ENCODE data around the gene ZNF483.
"Not testable (repeated sequence)": the region's sequence is repeated elsewhere in the genome, so short reads cannot be mapped to it uniquely, and the experiment has no call there.

ZNF483 gene

DNA sequence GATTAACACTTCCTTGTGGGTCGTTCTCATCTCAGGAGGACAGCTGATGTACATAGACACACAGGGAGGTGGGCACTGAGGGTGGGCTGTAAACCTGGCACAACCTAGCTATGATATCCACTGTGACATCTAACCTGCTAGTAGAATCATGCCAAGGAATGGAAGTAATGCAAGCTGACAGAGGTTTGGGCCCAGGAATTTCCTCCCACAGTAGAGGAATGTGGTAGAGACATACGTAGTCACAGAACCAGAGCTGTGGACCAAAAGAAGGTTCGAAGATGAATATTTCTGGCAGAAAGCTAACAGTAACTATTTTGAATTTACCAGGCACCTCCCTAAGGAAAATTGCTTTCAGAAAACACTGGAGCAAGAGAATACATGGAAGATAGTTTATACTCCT lies 90.9 kb downstream of the ZNF483 start:
- DNase-seq: no peak

DNA sequence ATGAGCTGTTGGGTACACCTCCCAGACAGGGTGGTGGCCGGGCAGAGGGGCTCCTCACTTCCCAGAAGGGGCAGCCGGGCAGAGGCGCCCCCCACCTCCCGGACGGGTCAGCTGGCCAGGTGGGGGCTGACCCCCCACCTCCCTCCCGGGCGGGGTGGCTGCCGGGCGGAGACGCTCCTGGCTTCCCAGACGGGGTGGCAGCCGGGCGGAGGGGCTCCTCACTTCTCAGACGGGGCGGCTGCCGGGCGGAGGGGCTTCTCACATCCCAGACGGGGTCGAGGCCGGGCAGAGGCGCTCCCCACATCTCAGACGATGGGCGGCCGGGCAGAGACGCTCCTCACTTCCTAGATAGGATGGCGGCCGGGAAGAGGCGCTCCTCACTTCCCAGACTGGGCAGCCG lies 92.4 kb downstream of the ZNF483 start:
- DNase-seq: not testable (repeated sequence)

DNA sequence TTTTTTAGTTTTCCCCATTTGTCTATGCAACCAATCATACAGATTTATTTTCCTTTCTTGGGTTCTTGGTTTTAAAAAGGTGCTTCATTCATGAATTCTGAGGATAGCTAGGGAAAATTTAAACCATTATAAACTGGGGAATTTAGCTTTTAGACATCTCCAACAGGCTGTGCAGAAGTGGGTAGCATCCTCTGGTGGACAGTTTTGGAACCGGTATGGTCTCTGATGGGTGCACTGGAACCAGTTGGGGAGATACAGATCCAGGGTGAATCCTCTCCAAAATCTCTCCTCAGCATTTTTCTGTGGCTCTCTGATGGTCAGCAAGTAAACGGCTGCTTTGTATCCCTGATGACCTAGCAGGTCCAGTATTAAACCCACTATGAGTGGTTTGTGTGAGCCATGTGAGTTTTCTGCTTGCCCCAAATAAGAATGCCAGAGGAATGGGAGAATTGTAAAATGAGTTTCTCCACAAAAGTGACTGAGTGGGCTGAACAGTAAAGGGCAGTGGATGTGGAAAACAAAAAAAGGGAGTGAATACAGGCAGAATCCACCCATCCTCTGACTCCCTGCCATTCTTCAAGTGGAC lies 97.0 kb downstream of the ZNF483 start:
- DNase-seq: no peak

DNA sequence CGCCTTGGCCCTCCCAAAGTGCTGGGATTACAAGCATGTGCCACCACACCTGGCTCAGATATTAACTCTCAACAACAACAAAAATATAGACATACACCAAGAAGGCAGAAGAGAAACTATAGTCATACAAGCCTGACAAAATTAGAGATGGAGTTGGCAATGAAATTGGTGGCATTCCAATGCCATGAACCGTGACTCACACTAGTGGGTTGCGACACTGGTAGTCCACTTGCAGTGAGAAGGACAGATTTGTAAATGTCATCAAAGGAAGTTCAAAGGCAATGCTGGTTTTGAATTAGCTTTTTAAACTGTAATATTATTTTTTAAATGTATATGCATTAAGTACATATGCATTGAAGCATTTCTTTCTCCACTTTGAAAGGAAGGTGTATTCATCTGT lies 97.6 kb downstream of the ZNF483 start:
- no peak for DNase-seq
